ENCODE measurements around the gene APOA4.
A peak's percentile ranks its signal among the peaks of the same experiment; 100 is the strongest.
"Not testable (repeated sequence)": the region's sequence is repeated elsewhere in the genome, so short reads cannot be mapped to it uniquely, and the experiment has no call there.

The APOA4 gene

GRCh38 chr11:116801662-116802061 is 21.4 kb downstream of the APOA4 start:
- DNase-seq (ENCODE audit: low spot score), result not testable (repeated sequence)

- DNase-seq (ENCODE audit: low spot score), result no peak
Measured at GRCh38 chr11:116800610-116801009, 22.5 kb downstream of the APOA4 start.

- no peak for DNase-seq (ENCODE audit: low spot score)
Measured at GRCh38 chr11:116798368-116798767, 24.7 kb downstream of the APOA4 start.

- no peak for DNase-seq (ENCODE audit: low spot score)
Measured at GRCh38 chr11:116797816-116798215, 25.3 kb downstream of the APOA4 start.

GRCh38 chr11:116796548-116796947 is 26.6 kb downstream of the APOA4 start:
- no peak for DNase-seq (ENCODE audit: low spot score)

- no peak for DNase-seq (ENCODE audit: low spot score)
Measured at GRCh38 chr11:116794851-116795250, 28.3 kb downstream of the APOA4 start.

- no peak for DNase-seq (ENCODE audit: low spot score)
Measured at GRCh38 chr11:116793772-116794097, 29.4 kb downstream of the APOA4 start.

GRCh38 chr11:116792869-116793771 is 30.0 kb downstream of the APOA4 start:
- no peak for DNase-seq (ENCODE audit: low spot score)

GRCh38 chr11:116792144-116792868 is 30.8 kb downstream of the APOA4 start:
- no peak for DNase-seq (ENCODE audit: low spot score)

GRCh38 chr11:116791813-116792143 is 31.3 kb downstream of the APOA4 start, which contains the start of gene APOA5:
Gene APOA5 (minus strand): TSS chr11:116791879. CDS start chr11:116791860, 19 bp downstream.
- no peak for DNase-seq (ENCODE audit: low spot score)

GRCh38 chr11:116791002-116791812 is 31.9 kb downstream of the APOA4 start:
- peak; percentile 91 for DNase-seq (ENCODE audit: low spot score)

GRCh38 chr11:116790167-116791001 is 32.7 kb downstream of the APOA4 start:
- no peak for DNase-seq (ENCODE audit: low spot score)

- DNase-seq (ENCODE audit: low spot score), result no peak
Measured at GRCh38 chr11:116788975-116789374, 34.1 kb downstream of the APOA4 start.

- DNase-seq (ENCODE audit: low spot score), result no peak
Measured at GRCh38 chr11:116788534-116788933, 34.6 kb downstream of the APOA4 start.

- peak; percentile 92 for DNase-seq (ENCODE audit: low spot score)
Measured at GRCh38 chr11:116787786-116788486, 35.2 kb downstream of the APOA4 start, which contains the start of gene ZPR1. Gene ZPR1 (minus strand): TSS chr11:116788023. CDS start chr11:116787990, 33 bp downstream.

GRCh38 chr11:116787436-116787785 is 35.7 kb downstream of the APOA4 start:
- no peak for DNase-seq (ENCODE audit: low spot score)

GRCh38 chr11:116786966-116787365 is 36.1 kb downstream of the APOA4 start:
- no peak for DNase-seq (ENCODE audit: low spot score)

GRCh38 chr11:116786326-116786725 is 36.8 kb downstream of the APOA4 start:
- no peak for DNase-seq (ENCODE audit: low spot score)

- no peak for DNase-seq (ENCODE audit: low spot score)
Measured at GRCh38 chr11:116782728-116783127, 40.4 kb downstream of the APOA4 start.

- DNase-seq (ENCODE audit: low spot score), result no peak
Measured at GRCh38 chr11:116778556-116778955, 44.5 kb downstream of the APOA4 start.

GRCh38 chr11:116777056-116777455 is 46.0 kb downstream of the APOA4 start:
- no peak for DNase-seq (ENCODE audit: low spot score)
